ENCODE measurements around the gene SPIRE2. TPM values are rescaled to one million over a fixed set of nuclear protein-coding genes. Genes with fewer than 3 reads are reported as not detected.

Gene SPIRE2
- total RNA-seq, 1 experiment from 2014 or later, result 29.6 TPM

- H3K4me3 ChIP-seq (ENCODE audit: low read depth, low read length), result no peak overlapping the region
- no peak for DNase-seq
- H3K9me3 ChIP-seq, result no peaks in the 10 kb centered on the region
- H3K36me3 Mint-ChIP-seq (ENCODE audit: insufficient read depth, unreplicated experiment), result peaks cover 84% of the 10 kb centered on the region
- no peak overlapping the region for H3K4me3 Mint-ChIP-seq (ENCODE audit: unreplicated experiment)
- H3K27me3 ChIP-seq (replicated peaks; ENCODE audit: control insufficient read depth, insufficient read depth, low read length), result no peaks in the 10 kb centered on the region
- H3K27ac Mint-ChIP-seq (ENCODE audit: unreplicated experiment), result no peak overlapping the region
- no peaks in the 10 kb centered on the region for H3K4me1 ChIP-seq
- TF ChIP-seq CTCF (IDR thresholded peaks at IDR 0.05; ENCODE audit: insufficient read depth in 1 of 2, low read depth in 1 of 2, low read length in 1 of 2, severe bottlenecking in 1 of 2, unreplicated experiment in 1 of 2), result no peak
- intact Hi-C loops (cut with micrococcal nuclease; ENCODE audit: unreplicated experiment), result no loop called here
- no TSS peak for BruUV-seq (replicated peaks)
- H3K4me1 Mint-ChIP-seq (ENCODE audit: low read depth, unreplicated experiment), result no peaks in the 10 kb centered on the region
- CTCF ChIA-PET, result no interaction called here
- POLR2A ChIA-PET, result no interaction called here
- peaks cover 11% of the 10 kb centered on the region for H3K36me3 ChIP-seq (ENCODE audit: control insufficient read depth, insufficient read depth, low read length)
- H3K9me3 Mint-ChIP-seq (ENCODE audit: unreplicated experiment), result no peaks in the 10 kb centered on the region
- H3K27me3 Mint-ChIP-seq (ENCODE audit: insufficient read depth, unreplicated experiment), result no peaks in the 10 kb centered on the region
These were observed 65.6 kb downstream of the SPIRE2 start for GRCh38 chr16:89893642-89894548.

GRCh38 chr16:89895482-89896250 lies 67.4 kb downstream of the SPIRE2 start:
- Mint-ChIP-seq H3K4me1 (ENCODE audit: low read depth, unreplicated experiment) (no peaks in the 10 kb centered on the region), H3K27ac (ENCODE audit: unreplicated experiment) (no peak overlapping the region), H3K27me3 (ENCODE audit: insufficient read depth, unreplicated experiment) (no peaks in the 10 kb centered on the region), H3K9me3 (ENCODE audit: unreplicated experiment) (no peaks in the 10 kb centered on the region), H3K36me3 (ENCODE audit: insufficient read depth, unreplicated experiment) (peaks cover 84% of the 10 kb centered on the region), H3K4me3 (ENCODE audit: unreplicated experiment) (no peak overlapping the region)
- Histone ChIP-seq H3K27me3 (replicated peaks; ENCODE audit: control insufficient read depth, insufficient read depth, low read length) (no peaks in the 10 kb centered on the region), H3K9me3 (no peaks in the 10 kb centered on the region), H3K36me3 (ENCODE audit: control insufficient read depth, insufficient read depth, low read length) (peaks cover 15% of the 10 kb centered on the region), H3K4me1 (no peaks in the 10 kb centered on the region), H3K4me3 (ENCODE audit: low read depth, low read length) (no peak overlapping the region)
- ChIA-PET CTCF (no interaction called here), POLR2A (no interaction called here)
- DNase-seq, result no peak
- no peak for TF ChIP-seq CTCF (IDR thresholded peaks at IDR 0.05; ENCODE audit: insufficient read depth in 1 of 2, low read depth in 1 of 2, low read length in 1 of 2, severe bottlenecking in 1 of 2, unreplicated experiment in 1 of 2)
- no TSS peak for BruUV-seq (replicated peaks)
- intact Hi-C loops (cut with micrococcal nuclease; ENCODE audit: unreplicated experiment), result no loop called here

- intact Hi-C loops (cut with micrococcal nuclease; ENCODE audit: unreplicated experiment), result no loop called here
- Histone ChIP-seq H3K27me3 (replicated peaks; ENCODE audit: control insufficient read depth, insufficient read depth, low read length) (no peaks in the 10 kb centered on the region), H3K4me3 (ENCODE audit: low read depth, low read length) (no peak overlapping the region), H3K9me3 (no peaks in the 10 kb centered on the region), H3K36me3 (ENCODE audit: control insufficient read depth, insufficient read depth, low read length) (peaks cover 15% of the 10 kb centered on the region), H3K4me1 (no peaks in the 10 kb centered on the region)
- peaks cover 78% of the 10 kb centered on the region for H3K36me3 Mint-ChIP-seq (ENCODE audit: insufficient read depth, unreplicated experiment)
- POLR2A ChIA-PET, result no interaction called here
- H3K27ac Mint-ChIP-seq (ENCODE audit: unreplicated experiment), result no peak overlapping the region
- no peaks in the 10 kb centered on the region for H3K4me1 Mint-ChIP-seq (ENCODE audit: low read depth, unreplicated experiment)
- H3K4me3 Mint-ChIP-seq (ENCODE audit: unreplicated experiment), result no peak overlapping the region
- BruUV-seq (replicated peaks), result no TSS peak
- DNase-seq, result no peak
- H3K9me3 Mint-ChIP-seq (ENCODE audit: unreplicated experiment), result no peaks in the 10 kb centered on the region
- CTCF ChIA-PET, result interaction anchor here (0.6 to 0.7 kb wide), 2 partner anchors 9 to 42 kb away, joined by 3 read pairs; no protein-coding TSS in a partner anchor
- no peak for TF ChIP-seq CTCF (IDR thresholded peaks at IDR 0.05; ENCODE audit: insufficient read depth in 1 of 2, low read depth in 1 of 2, low read length in 1 of 2, severe bottlenecking in 1 of 2, unreplicated experiment in 1 of 2)
- H3K27me3 Mint-ChIP-seq (ENCODE audit: insufficient read depth, unreplicated experiment), result no peaks in the 10 kb centered on the region
These were observed 68.9 kb downstream of the SPIRE2 start for GRCh38 chr16:89897204-89897603.

Data from Caco-2 (cell line).